Thymus (tissue), 11 donors: ENCODE data around the gene PAM16. TPM values are rescaled to one million over a fixed set of nuclear protein-coding genes. Genes with fewer than 3 reads are reported as not detected.

Source experiments
- DNase-seq, 9 donors: peaks; one replicate each; pipeline ENCODE4 v3.0.0-alpha.2; 2013; ENCODE audit warnings: low spot score in 9 of 9, low read depth in 6 of 9, missing footprints in 1 of 9
- H3K27ac ChIP-seq, 2 donors: one replicate each; pipeline ENCODE4 v1.5.1; 2013; ENCODE audit warnings: control low read depth in 1 of 2, low read depth in 1 of 2, low read length in 1 of 2, mild to moderate bottlenecking in 1 of 2, moderate library complexity in 1 of 2
- H3K27me3 ChIP-seq, 2 donors: one replicate each; pipeline ENCODE4 v1.5.1; 2013; ENCODE audit warnings: low read length in 1 of 2; ENCODE audit not compliant: control insufficient read depth in 2 of 2, insufficient read depth in 1 of 2
- H3K36me3 ChIP-seq, 2 donors: one replicate each; pipeline ENCODE4 v1.5.1; 2013; ENCODE audit warnings: low read length in 1 of 2, mild to moderate bottlenecking in 1 of 2, moderate library complexity in 1 of 2; ENCODE audit not compliant: control insufficient read depth in 2 of 2, insufficient read depth in 2 of 2
- H3K4me1 ChIP-seq, 2 donors: one replicate each; pipeline ENCODE4 v1.5.1; 2013; ENCODE audit warnings: low read length in 2 of 2; ENCODE audit not compliant: control insufficient read depth in 2 of 2, insufficient read depth in 2 of 2
- H3K4me3 ChIP-seq, 2 donors: one replicate each; pipeline ENCODE4 v1.5.1; 2013; ENCODE audit warnings: low read length in 2 of 2, control low read depth in 1 of 2, mild to moderate bottlenecking in 1 of 2
- H3K9me3 ChIP-seq, 2 donors: one replicate each; pipeline ENCODE4 v1.5.1; 2013; ENCODE audit warnings: low read length in 1 of 2, mild to moderate bottlenecking in 1 of 2; ENCODE audit not compliant: control insufficient read depth in 2 of 2, insufficient read depth in 1 of 2
- WGBS: extraction: QIAGEN DNeasy Blood & Tissue Kit; methylation state at CpG from one replicate; pipeline ENCODE4 v1.1.7; 2013; 5-methylcytosine and 5-hydroxymethylcytosine counted together
- polyA plus RNA-seq: library from polyadenylated mRNA; stranded (reverse); fragments of 200-250 nt; gene quantifications from one replicate; pipeline ENCODE4 v1.2.3, GENCODE V29; 2013
- total RNA-seq: library from RNA; stranded (reverse); fragments of 120-200 nt; gene quantifications from one replicate; pipeline ENCODE4 v1.2.4, GENCODE V29; 2013
- donor health status: healthy.

PAM16 gene
- total and polyA plus RNA-seq, 2 donors: 33.2 to 86.9 TPM

DNA sequence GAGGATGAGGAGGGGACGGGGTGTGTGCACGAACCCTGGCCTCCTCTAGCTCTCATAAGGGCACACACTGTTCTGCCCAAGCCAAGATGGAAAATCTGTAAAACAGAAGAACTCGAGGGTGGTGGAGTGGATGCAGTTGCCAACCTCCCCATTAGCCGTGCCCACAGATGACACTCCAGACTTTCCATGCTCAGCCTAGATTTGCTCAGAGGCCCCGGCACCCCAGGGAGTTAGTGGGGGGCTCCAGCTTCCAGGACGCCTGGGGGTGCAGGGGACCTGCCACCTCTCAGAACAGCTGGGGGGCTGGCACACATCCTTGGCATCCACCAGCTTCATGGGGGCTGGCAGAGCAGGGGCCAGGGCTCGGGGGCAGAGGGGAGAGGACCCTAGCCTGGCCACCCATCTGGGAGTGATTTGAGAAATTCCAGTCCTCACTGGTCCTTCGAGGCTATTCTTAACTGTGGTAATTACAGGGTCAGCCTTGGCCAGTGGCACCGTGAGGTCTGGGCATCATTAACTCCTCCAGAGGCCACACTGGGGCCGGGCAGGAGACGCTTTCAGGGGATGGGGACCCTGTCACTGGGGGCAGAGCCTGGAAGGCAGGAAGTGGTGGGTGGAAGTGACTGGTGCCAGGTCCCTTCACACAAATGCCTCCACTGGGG is 34.8 kb upstream of the PAM16 start:
- Histone ChIP-seq H3K9me3 (peaks cover 0 to 3% of the 10 kb centered on the region in 2 donors), H3K36me3 (peaks cover 47 to 83% of the 10 kb centered on the region in 2 donors), H3K27me3 (no peaks in the 10 kb centered on the region), H3K4me1 (peaks cover 0 to 2% of the 10 kb centered on the region in 2 donors), H3K27ac (no peak overlapping the region), H3K4me3 (no peak overlapping the region)
- DNase-seq: no peak
- WGBS: 98% methylated on average over 11 of the region's 11 CpGs

DNA sequence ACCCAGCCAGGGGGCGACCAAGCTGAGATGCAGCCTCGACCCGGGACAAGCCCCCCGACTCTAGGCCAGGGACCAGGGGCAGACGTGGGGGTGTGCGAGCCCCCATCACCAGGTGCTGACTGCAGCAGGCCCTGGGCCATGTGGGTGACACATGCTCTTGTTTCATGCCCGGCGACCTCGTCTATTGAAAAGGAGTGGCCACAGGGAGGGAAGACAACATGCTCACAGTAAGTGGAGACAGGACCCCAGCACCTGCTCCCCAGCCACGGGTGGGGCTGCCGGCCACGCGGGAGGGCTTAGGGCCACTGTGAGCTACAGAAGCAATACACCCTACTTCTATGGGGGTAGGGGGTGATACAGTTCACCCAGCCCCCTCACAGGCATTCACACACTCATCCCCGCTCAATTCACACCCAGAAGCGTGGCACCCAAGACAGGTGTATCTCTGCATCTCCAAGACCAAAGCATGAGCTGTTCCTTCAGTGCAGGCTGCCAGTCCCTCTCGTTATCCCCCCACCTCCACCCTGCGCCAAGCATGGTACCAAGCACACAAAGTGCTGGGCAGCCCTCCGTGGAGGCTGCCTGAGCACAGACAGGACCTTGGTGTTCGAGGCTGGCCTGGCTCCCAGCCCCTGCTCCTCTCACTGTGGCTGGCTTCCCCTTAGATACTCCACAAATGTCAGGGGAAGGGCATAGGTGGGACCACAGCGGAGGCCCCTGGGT is 34.1 kb upstream of the PAM16 start:
- whole genome bisulfite sequencing: 93% methylated on average over 20 of the region's 20 CpGs
- no peaks in the 10 kb centered on the region for H3K4me1 ChIP-seq
- no peak for DNase-seq
- no peaks in the 10 kb centered on the region for H3K27me3 ChIP-seq
- H3K27ac ChIP-seq: no peak overlapping the region
- peaks cover 0 to 3% of the 10 kb centered on the region in 2 donors for H3K9me3 ChIP-seq
- peaks cover 49 to 84% of the 10 kb centered on the region in 2 donors for H3K36me3 ChIP-seq
- H3K4me3 ChIP-seq: no peak overlapping the region

DNA sequence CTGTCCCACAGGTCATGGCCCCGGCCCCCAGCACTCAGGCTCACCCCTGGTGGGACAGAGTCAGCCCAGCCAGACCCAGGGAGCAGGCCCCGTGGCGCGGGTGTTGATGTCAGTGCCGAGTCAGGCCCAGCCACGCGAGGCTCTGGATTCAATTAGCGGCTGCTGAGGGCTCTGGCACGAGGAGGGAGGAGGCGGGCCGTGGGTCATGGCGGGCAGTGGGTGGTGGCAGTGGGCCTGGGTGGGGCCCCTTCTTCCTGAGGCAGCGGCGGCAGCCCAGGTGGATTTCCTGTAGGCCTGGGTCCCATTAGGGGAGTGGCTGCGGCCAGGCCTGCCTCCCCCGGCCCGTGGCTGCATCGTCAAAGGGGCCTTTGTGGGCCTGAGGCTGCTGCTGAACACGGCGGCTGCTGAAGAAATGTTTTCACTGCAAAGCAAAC is 33.4 kb upstream of the PAM16 start:
- 89% methylated on average over 20 of the region's 20 CpGs for WGBS
- no peak overlapping the region for H3K4me3 ChIP-seq
- H3K4me1 ChIP-seq: no peaks in the 10 kb centered on the region
- DNase-seq: no peak
- H3K36me3 ChIP-seq: peaks cover 44 to 78% of the 10 kb centered on the region in 2 donors
- H3K9me3 ChIP-seq: no peaks in the 10 kb centered on the region
- no peak overlapping the region for H3K27ac ChIP-seq
- H3K27me3 ChIP-seq: no peaks in the 10 kb centered on the region

DNA sequence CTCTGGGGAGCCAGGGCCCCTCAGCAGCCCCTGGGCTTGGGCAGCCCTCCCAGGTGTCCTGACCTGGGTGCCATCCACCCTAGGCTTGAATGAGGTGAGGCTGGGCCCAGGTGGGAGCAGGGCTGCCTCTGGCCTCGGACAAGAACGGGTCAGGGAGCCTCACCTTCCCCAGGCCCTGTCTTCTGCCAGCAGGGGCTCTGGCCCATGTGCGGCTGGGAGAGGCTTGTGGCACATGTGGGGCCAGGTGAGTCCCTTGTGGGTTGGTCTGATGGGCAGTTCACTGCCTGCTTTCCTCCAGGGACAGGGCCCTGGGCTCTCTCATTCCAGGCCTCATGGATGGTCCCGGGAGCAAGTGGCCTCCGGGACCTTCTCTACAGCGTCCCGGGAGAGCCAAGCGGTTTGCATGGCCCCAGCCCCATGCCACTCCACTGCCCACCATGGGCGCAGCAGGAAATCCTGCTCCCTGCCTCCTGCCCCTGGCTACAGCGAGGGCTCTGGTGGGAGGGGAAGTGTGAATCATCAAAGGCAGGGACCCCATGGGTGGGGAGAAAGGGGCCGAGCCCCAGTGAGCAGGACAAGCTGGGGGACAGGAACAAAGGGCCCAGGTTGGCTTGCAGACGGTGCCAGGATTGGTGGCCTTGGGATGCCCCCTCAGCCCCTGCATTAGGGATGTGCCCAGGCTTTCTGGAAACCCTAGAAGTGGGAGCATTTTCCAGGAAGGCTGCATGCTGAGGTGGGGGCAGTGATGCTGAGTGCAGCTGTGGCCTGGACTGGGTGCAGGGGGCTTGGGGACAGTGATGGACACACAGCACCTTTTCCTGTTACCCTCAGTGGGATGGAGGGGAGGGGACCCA is 32.7 kb upstream of the PAM16 start:
- Histone ChIP-seq H3K4me3 (no peak overlapping the region), H3K4me1 (no peaks in the 10 kb centered on the region), H3K27me3 (no peaks in the 10 kb centered on the region), H3K36me3 (peaks cover 41 to 73% of the 10 kb centered on the region in 2 donors), H3K9me3 (no peaks in the 10 kb centered on the region), H3K27ac (no peak overlapping the region)
- no peak for DNase-seq
- WGBS: 96% methylated on average over 12 of the region's 12 CpGs

DNA sequence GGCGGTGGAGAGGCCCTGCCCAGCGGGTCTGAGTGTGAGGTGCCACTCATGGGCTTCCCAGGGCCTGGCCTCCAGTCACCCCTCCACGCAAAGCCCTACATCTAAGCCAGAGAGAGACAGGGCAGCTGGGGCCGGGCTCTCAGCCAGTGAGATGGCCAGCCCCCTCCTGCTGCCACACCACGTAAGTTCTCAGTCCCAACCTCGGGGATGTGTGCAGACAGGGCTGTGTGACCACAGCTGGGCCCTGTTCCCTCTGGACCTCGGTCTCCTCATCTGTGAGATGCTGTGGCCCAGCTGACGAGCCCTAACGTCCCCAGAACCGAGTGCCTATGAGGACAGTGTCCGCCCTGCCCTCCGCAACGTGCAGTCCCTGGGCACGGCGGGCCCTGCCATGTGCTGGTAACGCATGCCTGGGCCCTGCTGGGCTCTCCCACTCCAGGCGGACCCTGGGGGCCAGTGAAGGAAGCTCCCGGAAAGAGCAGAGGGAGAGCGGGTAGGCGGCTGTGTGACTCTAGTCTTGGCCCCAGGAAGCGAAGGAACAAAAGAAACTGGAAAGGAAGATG is 31.8 kb upstream of the PAM16 start:
- H3K36me3 ChIP-seq: peaks cover 31 to 65% of the 10 kb centered on the region in 2 donors
- WGBS: 98% methylated on average over 21 of the region's 21 CpGs
- DNase-seq: no peak
- no peaks in the 10 kb centered on the region for H3K27me3 ChIP-seq
- H3K27ac ChIP-seq: no peak overlapping the region
- no peak overlapping the region for H3K4me3 ChIP-seq
- H3K4me1 ChIP-seq: no peaks in the 10 kb centered on the region
- no peaks in the 10 kb centered on the region for H3K9me3 ChIP-seq

DNA sequence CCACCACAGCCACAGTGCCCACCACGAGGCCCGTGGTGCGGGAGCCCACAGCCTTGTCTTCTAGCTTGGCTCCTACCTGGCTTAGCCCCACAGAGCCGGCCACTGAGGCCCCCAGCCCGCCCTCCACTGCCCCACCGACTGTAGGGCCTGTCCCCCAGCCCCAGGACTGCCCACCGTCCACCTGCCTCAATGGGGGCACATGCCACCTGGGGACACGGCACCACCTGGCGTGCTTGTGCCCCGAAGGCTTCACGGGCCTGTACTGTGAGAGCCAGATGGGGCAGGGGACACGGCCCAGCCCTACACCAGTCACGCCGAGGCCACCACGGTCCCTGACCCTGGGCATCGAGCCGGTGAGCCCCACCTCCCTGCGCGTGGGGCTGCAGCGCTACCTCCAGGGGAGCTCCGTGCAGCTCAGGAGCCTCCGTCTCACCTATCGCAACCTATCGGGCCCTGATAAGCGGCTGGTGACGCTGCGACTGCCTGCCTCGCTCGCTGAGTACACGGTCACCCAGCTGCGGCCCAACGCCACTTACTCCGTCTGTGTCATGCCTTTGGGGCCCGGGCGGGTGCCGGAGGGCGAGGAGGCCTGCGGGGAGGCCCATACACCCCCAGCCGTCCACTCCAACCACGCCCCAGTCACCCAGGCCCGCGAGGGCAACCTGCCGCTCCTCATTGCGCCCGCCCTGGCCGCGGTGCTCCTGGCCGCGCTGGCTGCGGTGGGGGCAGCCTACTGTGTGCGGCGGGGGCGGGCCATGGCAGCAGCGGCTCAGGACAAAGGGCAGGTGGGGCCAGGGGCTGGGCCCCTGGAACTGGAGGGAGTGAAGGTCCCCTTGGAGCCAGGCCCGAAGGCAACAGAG is 31.0 kb upstream of the PAM16 start:
- Histone ChIP-seq H3K36me3 (peaks cover 25 to 58% of the 10 kb centered on the region in 2 donors), H3K27ac (no peak overlapping the region), H3K4me1 (no peaks in the 10 kb centered on the region), H3K9me3 (no peaks in the 10 kb centered on the region), H3K27me3 (no peaks in the 10 kb centered on the region), H3K4me3 (no peak overlapping the region)
- no peak for DNase-seq
- 98% methylated on average over 55 of the region's 55 CpGs for WGBS

DNA sequence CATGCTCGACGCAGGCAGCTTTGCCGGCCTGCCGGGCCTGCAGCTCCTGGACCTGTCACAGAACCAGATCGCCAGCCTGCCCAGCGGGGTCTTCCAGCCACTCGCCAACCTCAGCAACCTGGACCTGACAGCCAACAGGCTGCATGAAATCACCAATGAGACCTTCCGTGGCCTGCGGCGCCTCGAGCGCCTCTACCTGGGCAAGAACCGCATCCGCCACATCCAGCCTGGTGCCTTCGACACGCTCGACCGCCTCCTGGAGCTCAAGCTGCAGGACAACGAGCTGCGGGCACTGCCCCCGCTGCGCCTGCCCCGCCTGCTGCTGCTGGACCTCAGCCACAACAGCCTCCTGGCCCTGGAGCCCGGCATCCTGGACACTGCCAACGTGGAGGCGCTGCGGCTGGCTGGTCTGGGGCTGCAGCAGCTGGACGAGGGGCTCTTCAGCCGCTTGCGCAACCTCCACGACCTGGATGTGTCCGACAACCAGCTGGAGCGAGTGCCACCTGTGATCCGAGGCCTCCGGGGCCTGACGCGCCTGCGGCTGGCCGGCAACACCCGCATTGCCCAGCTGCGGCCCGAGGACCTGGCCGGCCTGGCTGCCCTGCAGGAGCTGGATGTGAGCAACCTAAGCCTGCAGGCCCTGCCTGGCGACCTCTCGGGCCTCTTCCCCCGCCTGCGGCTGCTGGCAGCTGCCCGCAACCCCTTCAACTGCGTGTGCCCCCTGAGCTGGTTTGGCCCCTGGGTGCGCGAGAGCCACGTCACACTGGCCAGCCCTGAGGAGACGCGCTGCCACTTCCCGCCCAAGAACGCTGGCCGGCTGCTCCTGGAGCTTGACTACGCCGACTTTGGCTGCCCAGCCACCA is 30.2 kb upstream of the PAM16 start:
- DNase-seq: no peak

More for the DNA sequence above, 30.2 kb upstream of the PAM16 start:
- WGBS: 98% methylated on average over 59 of the region's 59 CpGs
- H3K27ac ChIP-seq: no peak overlapping the region
- H3K9me3 ChIP-seq: no peaks in the 10 kb centered on the region
- no peaks in the 10 kb centered on the region for H3K27me3 ChIP-seq
- peaks cover 17 to 57% of the 10 kb centered on the region in 2 donors for H3K36me3 ChIP-seq
- H3K4me1 ChIP-seq: peaks cover 0 to 1% of the 10 kb centered on the region in 2 donors
- H3K4me3 ChIP-seq: no peak overlapping the region
